ENCODE measurements around the gene FTH1. TPM values are rescaled to one million over a fixed set of nuclear protein-coding genes. Genes with fewer than 3 reads are reported as not detected.

The FTH1 gene
- total and polyA plus RNA-seq, 2 donors (not counting 1 experiment from before 2014, with no cell fraction given) = 2,219 to 2,789 TPM

GRCh38 chr11:61972672-61973475 lies 5.4 kb upstream of the FTH1 start:
- Histone ChIP-seq H3K4me3 (replicated peaks in 1 of 4; ENCODE audit: control extremely low read depth in 1 of 4, insufficient read depth in 1 of 4, low read depth in 3 of 4, low read length in 4 of 4) (peak overlapping the region in 2 of 4 experiments; percentile 3 to 12), H3K4me1 (ENCODE audit: control insufficient read depth, extremely low read depth, insufficient read depth, low read length) (peaks cover 35% of the 10 kb centered on the region), H3K9me3 (ENCODE audit: control insufficient read depth, insufficient read depth, low read depth, low read length) (no peaks in the 10 kb centered on the region), H3K4me2 (ENCODE audit: extremely low read depth, insufficient read depth, low read length) (peak overlapping the region; percentile 76), H3K36me3 (ENCODE audit: control insufficient read depth, insufficient read depth, low read length) (no peaks in the 10 kb centered on the region), H3K27me3 (ENCODE audit: control insufficient read depth, insufficient read depth, low read length) (no peaks in the 10 kb centered on the region), H3K27ac (ENCODE audit: insufficient read depth, low read length) (peak overlapping the region; percentile 95), H4K20me1 (ENCODE audit: control insufficient read depth, extremely low read depth, insufficient read depth, low read length) (no peaks in the 10 kb centered on the region), H2AFZ (ENCODE audit: low read length) (peak overlapping the region; percentile 42), H3K9ac (ENCODE audit: insufficient read depth, low read length) (no peak overlapping the region), H3K79me2 (ENCODE audit: control insufficient read depth, insufficient read depth, low read length) (peaks cover 9% of the 10 kb centered on the region)
- DNase-seq (ENCODE audit: low read depth in 2 of 2) = peak; percentile 88 to 93
- no peak for TF ChIP-seq CTCF (conservative IDR thresholded peaks at IDR 0.05 in 1 of 2, IDR thresholded peaks at IDR 0.05 in 1 of 2; ENCODE audit: low read depth in 1 of 2, low read length in 2 of 2)
- no peak for TF ChIP-seq EZH2 (IDR thresholded peaks at IDR 0.05; ENCODE audit: low read length, missing control alignments)

GRCh38 chr11:61972112-61972671 lies 4.8 kb upstream of the FTH1 start:
- peak overlapping the region; percentile 12 for H2AFZ ChIP-seq (ENCODE audit: low read length)
- H3K27ac ChIP-seq (ENCODE audit: insufficient read depth, low read length) = peak overlapping the region; percentile 95
- TF ChIP-seq EZH2 (IDR thresholded peaks at IDR 0.05; ENCODE audit: low read length, missing control alignments) (no peak), CTCF (conservative IDR thresholded peaks at IDR 0.05 in 1 of 2, IDR thresholded peaks at IDR 0.05 in 1 of 2; ENCODE audit: low read depth in 1 of 2, low read length in 2 of 2) (no peak)
- H3K79me2 ChIP-seq (ENCODE audit: control insufficient read depth, insufficient read depth, low read length) = peaks cover 12% of the 10 kb centered on the region
- H3K4me1 ChIP-seq (ENCODE audit: control insufficient read depth, extremely low read depth, insufficient read depth, low read length) = peaks cover 35% of the 10 kb centered on the region
- no peaks in the 10 kb centered on the region for H3K9me3 ChIP-seq (ENCODE audit: control insufficient read depth, insufficient read depth, low read depth, low read length)
- peak overlapping the region; percentile 76 for H3K4me2 ChIP-seq (ENCODE audit: extremely low read depth, insufficient read depth, low read length)
- H3K36me3 ChIP-seq (ENCODE audit: control insufficient read depth, insufficient read depth, low read length) = no peaks in the 10 kb centered on the region
- no peak for DNase-seq (ENCODE audit: low read depth in 2 of 2)
- no peaks in the 10 kb centered on the region for H3K27me3 ChIP-seq (ENCODE audit: control insufficient read depth, insufficient read depth, low read length)
- H4K20me1 ChIP-seq (ENCODE audit: control insufficient read depth, extremely low read depth, insufficient read depth, low read length) = no peaks in the 10 kb centered on the region
- peak overlapping the region in 2 of 4 experiments; percentile 3 to 12 for H3K4me3 ChIP-seq (replicated peaks in 1 of 4; ENCODE audit: control extremely low read depth in 1 of 4, insufficient read depth in 1 of 4, low read depth in 3 of 4, low read length in 4 of 4)
- peak overlapping the region; percentile 59 for H3K9ac ChIP-seq (ENCODE audit: insufficient read depth, low read length)

GRCh38 chr11:61971248-61972111 lies 4.0 kb upstream of the FTH1 start:
- peaks cover 2% of the 10 kb centered on the region for H4K20me1 ChIP-seq (ENCODE audit: control insufficient read depth, extremely low read depth, insufficient read depth, low read length)
- H3K79me2 ChIP-seq (ENCODE audit: control insufficient read depth, insufficient read depth, low read length) = peaks cover 19% of the 10 kb centered on the region
- H2AFZ ChIP-seq (ENCODE audit: low read length) = peak overlapping the region; percentile 45
- peak overlapping the region; percentile 44 for H3K4me2 ChIP-seq (ENCODE audit: extremely low read depth, insufficient read depth, low read length)
- H3K9me3 ChIP-seq (ENCODE audit: control insufficient read depth, insufficient read depth, low read depth, low read length) = no peaks in the 10 kb centered on the region
- peaks cover 35% of the 10 kb centered on the region for H3K4me1 ChIP-seq (ENCODE audit: control insufficient read depth, extremely low read depth, insufficient read depth, low read length)
- TF ChIP-seq EZH2 (IDR thresholded peaks at IDR 0.05; ENCODE audit: low read length, missing control alignments) = no peak
- H3K9ac ChIP-seq (ENCODE audit: insufficient read depth, low read length) = peak overlapping the region; percentile 44
- peak overlapping the region in 2 of 4 experiments; percentile 28 to 29 for H3K4me3 ChIP-seq (replicated peaks in 1 of 4; ENCODE audit: control extremely low read depth in 1 of 4, insufficient read depth in 1 of 4, low read depth in 3 of 4, low read length in 4 of 4)
- peak overlapping the region; percentile 91 for H3K27ac ChIP-seq (ENCODE audit: insufficient read depth, low read length)
- DNase-seq (ENCODE audit: low read depth in 2 of 2) = peak; percentile 99 to 100
- no peaks in the 10 kb centered on the region for H3K36me3 ChIP-seq (ENCODE audit: control insufficient read depth, insufficient read depth, low read length)
- H3K27me3 ChIP-seq (ENCODE audit: control insufficient read depth, insufficient read depth, low read length) = no peaks in the 10 kb centered on the region

Data from fibroblast of lung (primary cell).